Endothelial cell of umbilical vein (primary cell): ENCODE measurements around the gene SESN1.

Experiments
- EZH2 ChIP-seq: IDR thresholded peaks from 2 replicates; pipeline ENCODE4 v1.6.1; 2012; ENCODE audit warnings: borderline replicate concordance, low read depth, mild to moderate bottlenecking, moderate library complexity, low read length, inconsistent platforms; ENCODE audit not compliant: severe bottlenecking
- FOS ChIP-seq: IDR thresholded peaks from 2 replicates; pipeline ENCODE4 v1.6.1; 2011; ENCODE audit warnings: mild to moderate bottlenecking, low read length, moderate library complexity, borderline replicate concordance; ENCODE audit not compliant: insufficient read depth
- GATA2 ChIP-seq: IDR thresholded peaks from 2 replicates; pipeline ENCODE4 v1.7.0; 2011; ENCODE audit warnings: low read depth, mild to moderate bottlenecking, moderate library complexity, mixed read lengths, low read length; ENCODE audit not compliant: insufficient read length, insufficient read depth
- JUN ChIP-seq: IDR thresholded peaks from 2 replicates; pipeline ENCODE4 v1.6.1; 2011; ENCODE audit warnings: borderline replicate concordance, low read depth; ENCODE audit not compliant: insufficient read length, insufficient read depth
- MAX ChIP-seq: IDR thresholded peaks from 2 replicates; pipeline ENCODE4 v1.6.1; 2011; ENCODE audit not compliant: insufficient read depth, insufficient read length
- MYC ChIP-seq: IDR thresholded peaks from one replicate; pipeline ENCODE4 v1.6.1; 2011; ENCODE audit warnings: mild to moderate bottlenecking, low read depth, low read length
- POLR2A ChIP-seq: IDR thresholded peaks from 2 replicates; pipeline ENCODE4 v1.6.1; 2012; ENCODE audit warnings: low read depth, mild to moderate bottlenecking, control low read depth, low read length
- POLR2AphosphoS5 ChIP-seq: IDR thresholded peaks from 2 replicates; pipeline ENCODE4 v1.6.1; 2012; ENCODE audit warnings: low read depth, mild to moderate bottlenecking, control low read depth, low read length, moderate library complexity; ENCODE audit not compliant: insufficient read depth
- TF ChIP-seq, protein P1 (sequence below), 2 donors: IDR thresholded peaks; 1 replicate in 1 of 2; 2 replicates in 1 of 2; pipeline ENCODE4 v1.5.1; 2011; ENCODE audit warnings: low read length in 2 of 2, mild to moderate bottlenecking in 2 of 2, moderate library complexity in 2 of 2, control low read depth in 1 of 2, inconsistent platforms in 1 of 2, low read depth in 1 of 2; ENCODE audit not compliant: insufficient read depth in 1 of 2; ENCODE audit errors: extremely low read depth in 1 of 2

DNA sequence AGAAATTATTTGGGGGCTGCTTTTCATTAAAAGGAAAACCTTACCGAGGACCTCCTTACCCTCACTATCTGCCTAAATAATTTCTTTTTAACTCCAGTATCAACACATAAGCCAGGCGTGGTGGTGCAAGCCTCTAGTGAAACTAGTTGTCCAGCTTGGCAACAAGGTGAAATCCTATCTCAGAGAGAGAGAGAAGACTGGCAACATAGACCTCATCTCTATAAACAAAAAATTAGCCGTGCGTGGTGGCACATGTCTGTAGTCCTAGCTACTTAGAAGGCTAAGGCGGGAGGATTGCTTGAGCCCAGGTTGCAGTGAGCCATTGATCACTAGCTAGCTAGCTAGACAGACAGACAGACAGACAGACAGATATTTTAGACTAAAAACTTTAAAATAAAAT is 153.9 kb downstream of the SESN1 start:
- no peak for TF ChIP-seq POLR2A
- TF ChIP-seq, protein P1, sequence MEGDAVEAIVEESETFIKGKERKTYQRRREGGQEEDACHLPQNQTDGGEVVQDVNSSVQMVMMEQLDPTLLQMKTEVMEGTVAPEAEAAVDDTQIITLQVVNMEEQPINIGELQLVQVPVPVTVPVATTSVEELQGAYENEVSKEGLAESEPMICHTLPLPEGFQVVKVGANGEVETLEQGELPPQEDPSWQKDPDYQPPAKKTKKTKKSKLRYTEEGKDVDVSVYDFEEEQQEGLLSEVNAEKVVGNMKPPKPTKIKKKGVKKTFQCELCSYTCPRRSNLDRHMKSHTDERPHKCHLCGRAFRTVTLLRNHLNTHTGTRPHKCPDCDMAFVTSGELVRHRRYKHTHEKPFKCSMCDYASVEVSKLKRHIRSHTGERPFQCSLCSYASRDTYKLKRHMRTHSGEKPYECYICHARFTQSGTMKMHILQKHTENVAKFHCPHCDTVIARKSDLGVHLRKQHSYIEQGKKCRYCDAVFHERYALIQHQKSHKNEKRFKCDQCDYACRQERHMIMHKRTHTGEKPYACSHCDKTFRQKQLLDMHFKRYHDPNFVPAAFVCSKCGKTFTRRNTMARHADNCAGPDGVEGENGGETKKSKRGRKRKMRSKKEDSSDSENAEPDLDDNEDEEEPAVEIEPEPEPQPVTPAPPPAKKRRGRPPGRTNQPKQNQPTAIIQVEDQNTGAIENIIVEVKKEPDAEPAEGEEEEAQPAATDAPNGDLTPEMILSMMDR (IDR thresholded peaks at IDR 0.05; ENCODE audit: extremely low read depth in 1 of 2, insufficient read depth in 1 of 2, low read depth in 1 of 2, low read length in 2 of 2), result no peak
- no peak for TF ChIP-seq EZH2
- no peak for TF ChIP-seq MAX
- TF ChIP-seq POLR2AphosphoS5, result no peak
- no peak for TF ChIP-seq FOS
- TF ChIP-seq JUN, result no peak
- no peak for TF ChIP-seq GATA2
- no peak for TF ChIP-seq MYC
